ENCODE results near the gene STOML1. TPM values are rescaled to one million over a fixed set of nuclear protein-coding genes. Genes with fewer than 3 reads are reported as not detected.

Gene STOML1
- total RNA-seq, 3 donors from 2014 or later, result 11.5 to 13.4 (median 12.4) TPM

GRCh38 chr15:73985101-73985873, 6.8 kb downstream of the STOML1 start:
- TF ChIP-seq, protein P1, sequence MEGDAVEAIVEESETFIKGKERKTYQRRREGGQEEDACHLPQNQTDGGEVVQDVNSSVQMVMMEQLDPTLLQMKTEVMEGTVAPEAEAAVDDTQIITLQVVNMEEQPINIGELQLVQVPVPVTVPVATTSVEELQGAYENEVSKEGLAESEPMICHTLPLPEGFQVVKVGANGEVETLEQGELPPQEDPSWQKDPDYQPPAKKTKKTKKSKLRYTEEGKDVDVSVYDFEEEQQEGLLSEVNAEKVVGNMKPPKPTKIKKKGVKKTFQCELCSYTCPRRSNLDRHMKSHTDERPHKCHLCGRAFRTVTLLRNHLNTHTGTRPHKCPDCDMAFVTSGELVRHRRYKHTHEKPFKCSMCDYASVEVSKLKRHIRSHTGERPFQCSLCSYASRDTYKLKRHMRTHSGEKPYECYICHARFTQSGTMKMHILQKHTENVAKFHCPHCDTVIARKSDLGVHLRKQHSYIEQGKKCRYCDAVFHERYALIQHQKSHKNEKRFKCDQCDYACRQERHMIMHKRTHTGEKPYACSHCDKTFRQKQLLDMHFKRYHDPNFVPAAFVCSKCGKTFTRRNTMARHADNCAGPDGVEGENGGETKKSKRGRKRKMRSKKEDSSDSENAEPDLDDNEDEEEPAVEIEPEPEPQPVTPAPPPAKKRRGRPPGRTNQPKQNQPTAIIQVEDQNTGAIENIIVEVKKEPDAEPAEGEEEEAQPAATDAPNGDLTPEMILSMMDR (IDR thresholded peaks at IDR 0.05), result no peak
- Histone ChIP-seq H3K4me1 (ENCODE audit: low read depth) (peaks cover 7% of the 10 kb centered on the region), H3K9me3 (no peaks in the 10 kb centered on the region), H3K4me3 (no peak overlapping the region), H3K36me3 (ENCODE audit: low read depth) (no peaks in the 10 kb centered on the region)
- intact Hi-C loops (cut with DNase I, micrococcal nuclease), result loop anchor here in 1 of 2 donors (10.0 kb wide), 1 partner anchor 50 kb away; no protein-coding TSS in a partner anchor
- DNase-seq (peak in 2 of 3 donors; percentile 48 to 68), ATAC-seq (peak; percentile 68)

- no peaks in the 10 kb centered on the region for H3K9me3 ChIP-seq
- no peak overlapping the region for H3K4me3 ChIP-seq
- DNase-seq (no peak), ATAC-seq (no peak)
- intact Hi-C loops (cut with DNase I, micrococcal nuclease), result loop anchor here in 1 of 2 donors (10.0 kb wide), 1 partner anchor 50 kb away; no protein-coding TSS in a partner anchor
- H3K36me3 ChIP-seq (ENCODE audit: low read depth), result no peaks in the 10 kb centered on the region
- TF ChIP-seq, protein P1 (IDR thresholded peaks at IDR 0.05), result no peak
- H3K4me1 ChIP-seq (ENCODE audit: low read depth), result peaks cover 7% of the 10 kb centered on the region
Measured at GRCh38 chr15:73984208-73984979, 7.7 kb downstream of the STOML1 start.

- Histone ChIP-seq H3K4me1 (ENCODE audit: low read depth) (peaks cover 7% of the 10 kb centered on the region), H3K4me3 (no peak overlapping the region), H3K36me3 (ENCODE audit: low read depth) (no peaks in the 10 kb centered on the region), H3K9me3 (no peaks in the 10 kb centered on the region)
- intact Hi-C loops (cut with DNase I, micrococcal nuclease), result loop anchor here in 1 of 2 donors (10.0 kb wide), 1 partner anchor 51 kb away; no protein-coding TSS in a partner anchor
- DNase-seq, result no peak
- TF ChIP-seq, protein P1 (IDR thresholded peaks at IDR 0.05), result no peak
- ATAC-seq, result no peak
Measured at GRCh38 chr15:73983773-73984172, 8.3 kb downstream of the STOML1 start.

DNA sequence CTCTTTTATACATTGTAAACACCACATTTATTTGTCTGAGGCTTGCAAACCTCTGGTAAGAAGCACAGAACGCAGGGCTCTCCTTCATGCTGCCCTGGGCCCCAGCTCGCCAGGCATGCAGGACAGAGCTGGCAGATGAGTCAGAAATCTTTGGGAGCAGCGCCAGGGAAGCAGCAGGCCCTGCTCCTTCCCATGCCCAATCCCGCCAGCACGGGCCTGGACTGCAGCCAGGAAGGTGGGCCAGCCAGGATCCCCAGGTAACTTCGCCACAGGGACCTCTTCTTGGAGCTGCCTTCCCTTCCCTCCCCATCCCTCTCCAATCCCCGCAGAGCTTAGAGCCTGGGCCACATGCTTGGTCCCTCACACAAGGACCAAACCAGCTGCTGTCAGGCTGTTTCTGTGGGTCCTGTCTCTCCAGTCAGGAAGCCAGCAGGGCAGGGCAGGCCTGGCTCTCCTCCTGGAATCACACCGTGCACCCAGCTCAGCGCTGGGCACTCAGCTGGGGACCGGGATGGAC, 8.8 kb downstream of the STOML1 start:
- Histone ChIP-seq H3K36me3 (ENCODE audit: low read depth) (no peaks in the 10 kb centered on the region), H3K9me3 (no peaks in the 10 kb centered on the region), H3K4me3 (no peak overlapping the region), H3K4me1 (ENCODE audit: low read depth) (peaks cover 7% of the 10 kb centered on the region)
- intact Hi-C loops (cut with DNase I, micrococcal nuclease), result loop anchor here in 1 of 2 donors (10.0 kb wide), 1 partner anchor 52 kb away; no protein-coding TSS in a partner anchor
- peak; percentile 12 for ATAC-seq
- peak in 1 of 3 donors; percentile 43 for DNase-seq
- TF ChIP-seq, protein P1 (IDR thresholded peaks at IDR 0.05), result no peak

DNA sequence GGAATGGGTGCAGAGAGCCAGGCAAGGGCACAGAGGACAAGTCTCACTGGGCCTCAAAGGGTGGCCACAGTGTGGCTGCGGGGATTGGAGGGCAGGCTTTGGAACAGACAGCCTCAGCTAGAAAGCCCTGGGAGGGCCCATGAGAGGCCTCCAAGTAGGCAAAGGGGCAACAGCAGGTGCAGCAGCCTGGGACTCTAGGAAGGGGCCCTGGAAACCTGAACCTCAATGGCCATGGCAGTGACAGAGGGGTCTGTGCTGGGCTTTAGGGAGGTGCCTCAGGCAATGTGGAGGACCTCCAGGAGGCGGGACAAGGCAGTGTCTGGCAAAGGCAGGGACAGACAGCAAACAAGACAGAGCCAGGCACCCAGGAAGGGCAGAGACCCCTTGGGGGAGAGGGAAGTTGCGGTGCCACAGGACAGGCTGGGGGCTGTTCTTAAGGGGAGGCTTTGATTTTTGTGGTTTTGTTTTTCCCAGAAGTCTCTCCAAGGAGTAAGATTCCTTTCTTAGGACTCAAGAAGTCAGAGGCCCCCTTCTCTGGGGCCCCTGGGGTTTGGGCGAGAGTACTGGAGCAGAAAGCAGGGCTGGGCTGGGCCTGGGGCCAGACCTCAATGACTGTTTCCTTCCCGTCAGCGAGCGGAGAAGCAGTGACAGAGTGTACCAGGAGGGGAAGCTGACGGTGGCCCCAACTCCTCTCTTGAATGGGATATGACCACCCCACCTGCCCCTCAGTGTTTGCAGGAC, 9.7 kb downstream of the STOML1 start:
- DNase-seq (peak; percentile 53 to 83 (median 57)), ATAC-seq (peak; percentile 64)
- TF ChIP-seq, protein P1 (IDR thresholded peaks at IDR 0.05), result no peak
- Histone ChIP-seq H3K4me1 (ENCODE audit: low read depth) (peaks cover 5% of the 10 kb centered on the region), H3K36me3 (ENCODE audit: low read depth) (no peaks in the 10 kb centered on the region), H3K4me3 (no peak overlapping the region), H3K9me3 (no peaks in the 10 kb centered on the region)
- intact Hi-C loops (cut with DNase I, micrococcal nuclease), result loop anchor here in 1 of 2 donors (10.0 kb wide), 1 partner anchor 52 kb away; no protein-coding TSS in a partner anchor
